GM04503 (cell line): Measurements from ENCODE around the gene DERL3.
A peak's percentile ranks its signal among the peaks of the same experiment; 100 is the strongest.

Source experiments
- DNase-seq: peaks from one replicate; pipeline ENCODE4 v3.0.0-alpha.2; 2012; ENCODE audit warnings: low read depth

DERL3 gene

GRCh38 chr22:23831261-23831660 lies 7.5 kb downstream of the DERL3 start:
- DNase-seq = no peak

DNA sequence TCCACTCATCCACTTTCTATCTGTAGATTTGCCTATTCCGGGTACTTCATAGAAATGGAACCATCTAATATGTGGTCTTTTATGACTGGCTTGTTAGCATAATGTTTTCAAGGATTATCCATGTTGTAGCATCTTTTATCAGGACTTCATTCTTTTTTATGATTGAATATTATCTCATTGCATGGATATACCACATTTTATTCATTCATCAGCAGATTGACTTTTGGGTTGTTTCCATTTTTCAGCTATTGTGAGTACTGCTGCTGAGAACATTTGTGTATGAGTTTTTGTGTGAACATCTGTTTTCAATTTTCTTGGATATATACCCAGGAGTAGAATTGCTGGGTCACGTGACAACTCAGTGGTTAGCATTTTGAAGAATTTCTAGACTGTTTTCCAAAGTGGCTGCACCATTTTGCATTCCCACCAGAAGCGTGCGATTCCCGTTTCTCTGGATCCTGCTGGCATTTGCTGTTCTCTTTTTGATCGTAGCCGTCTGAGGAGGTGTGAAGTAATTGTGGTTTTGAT lies 8.9 kb downstream of the DERL3 start:
- DNase-seq = peak; percentile 91

DNA sequence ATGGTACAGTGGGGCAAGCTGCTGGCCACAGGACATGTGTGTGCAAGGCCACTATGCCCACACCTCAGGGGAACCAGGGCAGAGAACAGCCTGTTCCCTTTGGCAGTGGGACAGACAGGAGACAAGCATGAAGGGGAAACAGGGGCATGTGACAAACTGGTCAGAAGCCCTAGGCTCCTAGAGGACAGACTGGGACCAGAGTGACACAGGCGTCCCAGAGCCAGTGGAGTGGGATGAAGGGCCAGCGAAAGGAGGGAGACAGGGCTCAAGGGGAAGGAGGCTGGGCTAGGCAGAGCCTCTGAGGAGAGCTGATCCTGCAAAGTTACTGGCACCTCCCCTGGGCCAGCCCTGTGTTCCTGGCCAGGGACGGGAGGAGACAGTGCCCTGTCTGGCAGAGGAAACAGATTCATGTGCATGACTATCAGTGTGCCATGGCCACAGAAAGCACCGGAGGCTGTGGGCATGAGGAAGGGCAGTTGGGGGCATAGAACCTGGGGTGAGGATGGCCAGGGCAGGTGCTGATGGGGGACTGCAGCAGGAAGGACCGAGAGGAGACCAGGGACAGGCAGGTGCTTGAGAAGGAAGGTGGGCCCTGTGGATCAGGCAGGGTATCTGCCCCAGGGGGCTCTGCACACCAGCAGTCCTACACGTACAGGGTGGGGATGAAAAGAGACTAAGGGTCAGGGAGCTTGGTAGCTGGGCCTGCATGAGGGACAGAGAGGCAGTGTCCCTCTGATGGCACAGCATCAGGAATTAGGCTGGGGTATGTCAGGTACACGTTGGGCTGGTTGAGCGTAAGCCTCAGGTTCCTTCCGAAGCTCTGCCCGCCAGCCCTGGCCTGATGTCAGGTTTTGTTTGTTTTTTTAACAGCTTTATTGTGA lies 9.8 kb downstream of the DERL3 start:
- no peak for DNase-seq

- DNase-seq = no peak
Measured at GRCh38 chr22:23827351-23827995, 11.3 kb downstream of the DERL3 start.

DNA sequence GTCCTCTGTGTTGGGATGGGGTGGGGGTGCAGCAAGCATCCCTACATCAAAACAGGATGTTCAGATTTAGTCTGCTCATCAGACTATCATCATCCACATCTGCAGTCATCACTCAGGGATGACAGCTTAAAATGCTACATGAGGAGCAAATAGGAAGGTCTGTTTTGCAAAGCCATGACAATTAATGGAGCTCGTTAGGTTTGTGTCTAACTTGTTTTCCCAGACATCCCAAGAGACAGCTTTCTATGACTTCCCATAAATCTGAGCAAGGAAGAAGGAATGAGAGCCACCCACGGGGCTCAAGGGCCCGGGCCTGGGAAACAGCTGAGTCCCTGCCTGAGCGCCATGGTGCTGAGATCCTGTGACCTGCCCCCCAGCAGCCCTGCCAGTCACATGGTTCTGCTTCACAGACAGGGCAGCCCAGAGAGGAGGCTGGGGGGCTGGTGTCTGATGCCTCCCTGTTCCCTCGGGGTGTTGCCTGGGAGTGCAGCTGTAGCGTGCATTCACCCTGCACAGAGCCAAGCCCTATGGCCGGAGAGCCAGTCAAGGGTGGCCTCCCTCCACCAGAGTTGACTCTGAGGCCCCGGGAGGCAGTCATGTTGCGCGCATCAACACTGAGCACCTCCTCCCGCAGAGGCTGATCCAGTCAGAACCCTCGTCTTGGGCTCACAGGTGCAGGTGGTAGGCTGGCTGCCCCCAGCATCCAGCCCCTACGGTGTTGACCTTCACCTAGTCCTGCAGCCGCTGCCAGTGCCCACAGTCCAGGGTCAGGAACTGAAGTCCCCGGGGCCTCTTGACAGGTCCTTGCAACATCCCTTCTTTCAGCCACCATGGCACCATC lies 12.1 kb downstream of the DERL3 start:
- peak; percentile 76 for DNase-seq

GRCh38 chr22:23825246-23825905 lies 13.4 kb downstream of the DERL3 start:
- no peak for DNase-seq

GRCh38 chr22:23824476-23825245 lies 14.1 kb downstream of the DERL3 start:
- DNase-seq = no peak

DNA sequence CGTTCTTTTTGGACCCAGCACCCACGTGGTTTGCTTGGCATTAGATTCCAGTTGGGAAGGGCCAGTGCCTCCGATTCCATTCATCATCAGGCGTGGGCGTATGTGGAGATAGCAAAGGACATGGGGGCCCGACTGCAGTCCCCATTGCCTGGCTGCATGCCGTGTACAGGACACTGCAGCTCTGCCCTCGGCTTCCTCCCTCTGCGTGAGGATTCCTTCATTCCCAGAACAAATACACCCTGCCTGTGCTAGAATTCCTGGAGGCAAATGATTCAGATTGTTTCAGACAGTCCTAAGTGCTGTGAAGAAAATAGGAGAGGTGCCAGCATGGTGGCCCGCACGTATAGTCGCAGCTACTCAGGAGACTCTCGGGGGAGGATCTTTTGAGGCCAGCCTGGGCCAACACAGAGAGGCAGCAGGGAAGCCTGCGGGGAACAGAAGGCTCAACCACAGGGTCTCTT lies 15.4 kb downstream of the DERL3 start:
- no peak for DNase-seq

DNA sequence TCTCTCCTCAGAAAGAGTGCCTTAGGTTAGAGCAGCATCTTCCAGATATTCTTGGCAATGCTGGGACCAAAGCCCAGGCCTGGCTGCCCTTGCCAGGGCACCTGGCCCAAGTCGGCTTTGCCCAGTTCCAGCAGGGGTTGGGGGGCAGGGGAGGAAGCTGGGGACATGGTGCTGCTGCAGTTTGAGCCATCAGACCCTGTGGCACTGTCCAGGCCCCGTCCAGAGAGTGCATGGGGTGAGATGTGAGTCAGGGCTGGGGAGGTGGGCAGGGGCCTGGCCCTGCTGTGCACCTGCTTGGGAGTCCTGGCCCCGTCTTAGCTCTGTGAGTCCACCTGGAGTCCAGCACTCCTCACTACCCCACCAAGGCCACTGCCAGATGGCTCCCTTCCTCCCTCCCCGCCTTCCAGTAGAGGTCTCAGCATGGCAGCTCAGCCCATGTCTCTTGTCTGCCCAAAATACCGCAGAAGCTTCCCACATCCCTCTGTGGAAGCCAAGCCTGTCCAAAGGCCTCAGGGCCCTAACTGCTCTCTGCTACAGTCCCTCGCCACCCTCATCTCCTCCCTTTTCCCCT lies 16.6 kb downstream of the DERL3 start:
- DNase-seq = no peak

DNA sequence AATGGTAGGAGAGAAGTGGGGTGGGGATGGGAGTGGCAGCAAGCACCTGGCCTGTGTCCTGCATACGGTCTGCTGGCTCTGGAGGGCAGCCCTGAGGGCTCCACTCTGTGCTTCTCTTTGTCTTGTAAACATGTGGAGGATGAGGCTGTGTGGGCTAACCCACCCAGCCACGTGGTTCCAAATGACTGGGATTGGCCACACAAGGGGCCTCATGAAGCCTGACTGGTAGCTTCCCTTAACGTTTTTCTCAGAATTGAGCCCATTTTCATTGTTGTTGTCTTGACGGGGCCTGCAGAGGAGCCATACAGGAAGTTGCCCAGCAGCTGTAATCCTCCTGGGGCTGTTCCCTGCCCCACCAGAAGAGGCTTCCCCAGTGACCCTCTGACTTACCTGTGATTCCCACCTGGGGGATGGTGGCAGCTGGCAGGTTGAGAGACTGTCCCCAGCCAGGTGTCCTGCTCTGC lies 18.0 kb downstream of the DERL3 start:
- no peak for DNase-seq

DNA sequence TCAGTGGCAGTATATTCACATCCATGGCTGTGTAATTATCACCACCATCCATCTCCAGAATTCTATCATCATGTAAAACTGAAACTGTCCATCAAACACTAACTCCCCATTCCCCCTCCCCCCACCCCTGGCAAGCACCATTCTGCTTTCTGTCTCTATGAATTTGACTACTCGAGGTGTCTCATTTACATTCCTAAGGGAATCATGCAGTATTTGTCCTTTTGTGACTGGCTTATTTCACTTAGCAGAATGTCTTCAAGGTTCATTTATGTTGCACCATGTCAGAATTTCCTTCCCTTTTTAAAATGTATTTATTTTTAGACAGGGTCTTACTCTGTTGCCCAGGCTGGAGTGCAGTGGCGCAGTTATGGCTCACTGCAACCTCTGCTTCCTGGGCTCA lies 20.3 kb downstream of the DERL3 start:
- DNase-seq = no peak

DNA sequence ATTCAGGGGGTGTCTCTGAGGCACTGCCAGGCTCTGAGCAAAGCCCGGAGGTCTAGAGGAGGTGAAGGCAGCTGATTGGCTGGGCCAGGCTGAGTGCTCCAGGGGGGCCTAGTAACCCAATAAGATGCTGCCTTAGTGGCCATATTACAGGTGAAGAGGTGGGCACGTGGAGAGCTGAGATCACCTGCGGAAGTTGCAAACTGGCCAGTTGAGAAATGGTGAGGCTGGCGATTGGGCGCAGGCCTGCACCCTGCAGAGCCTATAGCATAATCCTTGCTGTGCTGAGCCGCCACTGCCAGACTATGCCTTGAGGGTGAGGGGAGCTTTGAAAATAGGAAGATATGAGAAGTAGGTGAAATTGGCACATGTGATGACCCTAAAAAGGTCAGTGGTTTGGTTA lies 21.7 kb downstream of the DERL3 start:
- no peak for DNase-seq

GRCh38 chr22:23816156-23816976 lies 22.4 kb downstream of the DERL3 start:
- DNase-seq = no peak

GRCh38 chr22:23815541-23816155 lies 23.2 kb downstream of the DERL3 start:
- no peak for DNase-seq

DNA sequence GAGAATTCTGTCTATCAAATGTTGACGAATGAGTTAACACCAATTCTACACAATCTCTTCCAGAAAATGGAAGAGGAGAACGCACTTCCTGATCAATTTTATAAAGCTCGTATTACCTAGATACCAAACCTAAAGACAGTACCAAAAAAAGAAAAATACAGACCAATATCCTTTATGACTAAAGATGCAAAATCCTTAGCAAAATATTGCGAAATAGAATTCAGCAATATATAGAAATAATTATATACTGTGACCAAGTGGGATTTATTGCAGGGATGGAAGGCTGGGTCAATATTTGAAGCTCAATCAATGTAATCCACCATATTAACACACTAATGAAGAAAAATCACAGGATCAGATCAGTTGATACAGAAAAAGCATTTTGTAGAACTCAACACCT lies 26.4 kb downstream of the DERL3 start:
- no peak for DNase-seq

GRCh38 chr22:23806837-23807236 lies 32.0 kb downstream of the DERL3 start:
- no peak for DNase-seq

GRCh38 chr22:23804781-23805291 lies 34.0 kb downstream of the DERL3 start:
- DNase-seq = no peak

DNA sequence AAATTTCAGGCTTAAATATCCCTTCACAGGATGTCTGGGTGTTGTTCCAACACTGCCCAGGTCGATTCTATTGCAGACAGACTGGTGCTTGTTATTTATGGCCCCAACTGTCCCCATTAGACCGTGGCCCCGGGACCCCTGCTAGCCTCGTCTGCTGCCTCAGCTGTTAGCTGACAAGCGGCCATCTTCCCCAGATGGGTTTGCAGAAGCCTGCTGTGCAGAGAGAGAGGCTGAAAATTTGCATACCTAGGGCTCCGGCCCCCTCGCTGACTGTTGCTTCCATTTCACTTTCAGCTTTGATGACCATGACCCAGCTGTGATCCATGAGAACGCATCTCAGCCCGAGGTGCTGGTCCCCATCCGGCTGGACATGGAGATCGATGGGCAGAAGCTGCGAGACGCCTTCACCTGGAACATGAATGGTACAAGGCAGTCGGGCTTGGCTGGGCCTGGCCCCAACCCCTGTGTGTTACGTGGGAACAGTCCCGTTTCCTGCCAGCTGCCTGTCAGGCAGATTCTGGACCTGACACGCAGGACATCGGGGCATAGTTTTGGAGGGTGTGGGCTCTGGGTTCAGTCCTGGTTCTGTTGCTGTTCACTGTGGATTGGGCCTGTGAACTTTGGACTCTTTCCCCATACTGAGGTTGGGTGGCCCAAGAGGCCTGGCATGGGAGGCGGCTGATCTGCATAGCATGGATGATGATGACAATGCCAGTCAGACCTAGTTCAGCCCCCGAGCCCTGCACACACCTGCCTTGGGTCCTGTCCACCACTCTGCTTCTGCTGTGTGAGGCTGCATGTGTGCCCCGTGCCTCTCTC lies 35.6 kb downstream of the DERL3 start:
- no peak for DNase-seq
